ENCODE data around the gene UBE2I.

The UBE2I gene

GRCh38 chr16:1330931-1331711 is 21.7 kb downstream of the UBE2I start:
- DNase-seq, result no peak

DNA sequence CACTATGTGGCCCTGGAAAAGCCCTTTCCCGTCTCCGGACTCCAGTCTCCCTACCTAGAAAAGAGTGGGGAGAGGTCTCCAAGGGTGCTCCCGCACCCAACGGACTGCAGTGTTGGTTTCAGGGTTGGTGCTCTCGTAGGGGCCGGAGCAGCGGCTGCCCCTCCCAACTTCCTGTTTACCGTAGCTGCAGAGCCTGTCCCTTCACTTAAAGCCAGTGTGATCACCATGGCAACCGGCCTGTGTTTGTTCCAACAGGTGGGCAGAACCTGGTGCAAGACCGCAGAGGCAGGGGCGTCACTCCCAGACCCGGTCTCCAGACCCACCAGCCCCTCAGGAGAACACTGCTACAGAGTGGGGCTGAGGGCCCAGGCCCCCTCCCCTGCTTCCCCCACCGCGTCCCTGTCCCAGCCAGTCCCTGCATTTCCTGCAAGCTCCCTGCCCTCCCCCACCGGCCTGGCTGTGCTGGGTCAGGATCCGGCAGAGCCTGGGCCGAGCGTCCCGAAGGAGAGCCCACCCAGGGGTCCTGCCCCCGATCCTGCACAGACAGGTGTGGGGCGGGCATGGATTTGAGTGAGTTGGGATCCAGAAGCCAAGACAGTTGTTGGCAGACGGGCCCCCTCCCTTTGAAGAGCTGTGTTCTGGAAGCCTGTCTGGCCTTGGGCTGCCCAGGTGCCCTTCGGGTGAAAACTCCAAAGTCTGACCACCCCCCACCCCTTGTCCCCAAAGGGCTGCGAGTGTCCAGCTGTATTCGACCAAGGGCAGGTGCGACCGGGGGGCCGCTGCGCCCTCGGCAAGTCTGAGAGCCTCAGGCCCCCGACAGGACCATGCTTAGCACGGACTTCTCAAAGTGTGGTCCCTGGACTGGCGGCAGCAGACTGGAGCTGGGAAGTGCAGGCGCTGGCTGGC is 22.5 kb downstream of the UBE2I start:
- DNase-seq, result no peak

DNA sequence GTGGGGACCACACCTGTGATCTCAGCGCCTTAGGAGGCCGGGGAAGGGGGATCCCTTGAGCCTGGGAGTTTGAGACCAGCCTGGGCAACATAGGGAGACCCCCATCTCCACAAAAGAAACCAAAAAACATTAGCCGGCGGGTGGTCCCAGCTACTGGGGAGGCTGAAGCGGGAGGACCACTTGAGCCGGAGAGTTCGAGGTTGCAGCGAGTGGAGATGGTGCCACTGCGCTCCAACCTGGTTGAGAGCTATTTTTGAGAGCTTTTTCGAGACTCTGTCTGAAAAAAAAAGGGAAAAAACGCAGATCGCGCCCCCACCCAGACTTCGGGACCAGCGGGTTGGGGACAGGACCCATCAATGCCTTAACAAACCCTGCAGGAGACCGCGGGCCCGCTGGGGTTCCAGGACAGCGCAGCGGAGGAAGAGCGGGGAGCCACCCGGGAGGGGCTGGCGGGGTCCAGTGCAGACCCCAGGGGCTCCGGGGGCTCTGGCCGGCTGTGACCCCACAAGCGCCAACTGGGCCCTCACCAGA is 23.2 kb downstream of the UBE2I start:
- DNase-seq, result no peak

DNA sequence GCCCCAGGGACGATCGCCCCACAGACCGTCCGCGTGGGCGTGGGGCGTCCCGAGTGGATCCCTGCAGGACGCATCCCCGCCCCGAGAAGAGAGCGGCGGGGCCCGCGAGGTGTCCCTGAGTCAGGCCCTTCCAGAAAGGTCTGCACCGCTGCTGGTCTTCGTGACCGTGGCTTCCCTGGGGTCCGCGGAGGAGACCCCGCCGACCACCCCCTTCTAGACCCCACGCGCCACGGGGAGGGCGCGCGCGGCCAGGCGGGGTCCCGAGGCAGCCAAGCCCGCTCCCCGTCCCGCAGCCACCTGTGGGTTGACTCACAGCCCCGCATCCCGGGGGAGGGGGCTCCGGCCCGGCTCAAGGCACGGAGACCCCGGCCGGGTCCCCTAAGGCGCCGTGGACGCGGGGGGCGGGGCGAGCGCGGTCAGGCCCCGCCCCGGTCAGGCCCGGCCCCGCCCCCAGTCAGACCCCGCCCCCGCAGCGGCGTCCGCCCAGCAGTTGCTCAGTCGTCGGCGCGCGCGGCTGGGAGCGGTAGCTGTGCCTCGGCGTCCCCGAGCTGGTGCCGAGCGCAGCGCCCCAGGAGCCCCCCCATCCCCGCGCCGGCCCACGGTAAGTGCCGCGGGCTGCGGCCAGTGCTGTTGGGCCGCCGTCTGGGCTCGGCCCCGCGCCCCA is 23.8 kb downstream of the UBE2I start, which contains the start of gene BAIAP3:
Gene BAIAP3, plus strand, starts transcription at position 497 of the 664 bp plus-strand sequence. CDS start 4,905 bp downstream, outside the sequence.
- DNase-seq, result peak; percentile 78

GRCh38 chr16:1333854-1334700 is 24.6 kb downstream of the UBE2I start:
- no peak for DNase-seq

- DNase-seq, result no peak
These were observed 25.3 kb downstream of the UBE2I start for GRCh38 chr16:1334739-1335138.

DNA sequence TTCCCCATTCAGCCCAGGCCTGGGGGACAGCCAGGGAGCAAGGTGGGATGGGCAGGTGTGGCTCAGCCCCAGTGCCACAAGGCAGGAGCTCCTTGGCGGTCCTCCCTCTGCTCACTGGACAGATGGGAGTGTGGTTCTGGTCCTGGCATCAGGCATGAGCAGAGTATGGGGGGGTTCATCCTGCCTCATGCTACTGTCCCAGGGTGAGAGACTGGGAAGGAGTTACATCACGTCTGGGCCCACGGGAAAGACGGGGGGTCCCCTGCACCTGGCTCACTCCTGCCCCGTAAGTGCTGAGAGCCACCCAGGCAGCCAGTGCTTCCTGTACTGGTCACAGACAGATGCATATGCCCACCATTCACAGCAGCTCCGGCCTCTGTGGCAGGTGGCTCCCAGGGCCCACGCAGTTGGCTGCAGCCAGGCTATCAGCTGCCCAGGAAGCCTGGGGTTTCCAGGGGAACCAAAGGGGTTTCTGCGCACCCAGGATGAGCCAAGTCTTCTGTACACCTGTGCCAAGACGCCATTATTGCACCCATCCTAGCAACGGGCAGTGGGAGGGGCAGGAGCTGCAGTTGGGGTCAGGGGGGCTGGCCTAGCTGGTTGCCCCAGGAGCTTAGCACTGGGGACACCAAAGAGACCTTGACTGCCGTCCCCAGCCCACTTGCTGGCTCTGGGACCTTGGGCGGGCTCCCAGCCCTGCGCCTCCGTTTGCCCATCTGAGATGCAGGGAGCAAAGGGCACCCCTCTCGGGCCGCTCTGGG is 26.0 kb downstream of the UBE2I start:
- DNase-seq, result no peak

DNA sequence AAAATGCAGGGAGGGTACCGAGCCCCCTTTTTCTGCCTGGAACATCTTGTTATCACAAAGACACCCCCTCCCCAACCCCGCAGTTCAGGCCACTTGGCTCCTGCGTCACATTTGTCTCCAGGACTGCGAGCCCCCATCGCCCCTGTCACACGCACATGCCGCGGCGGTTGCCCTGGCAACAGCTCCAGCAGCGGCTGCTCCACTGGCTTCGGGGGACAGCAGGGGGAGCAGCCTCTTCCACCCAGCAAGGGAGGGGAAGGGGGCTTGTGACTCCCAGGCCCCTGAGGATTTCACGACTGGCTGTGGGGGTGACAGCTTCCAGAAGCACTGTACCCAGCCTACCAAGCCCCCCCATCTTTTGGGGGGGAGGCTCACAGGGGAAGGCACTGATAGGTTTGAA is 26.6 kb downstream of the UBE2I start:
- no peak for DNase-seq

- no peak for DNase-seq
These were observed 27.2 kb downstream of the UBE2I start for GRCh38 chr16:1336619-1337018.

DNA sequence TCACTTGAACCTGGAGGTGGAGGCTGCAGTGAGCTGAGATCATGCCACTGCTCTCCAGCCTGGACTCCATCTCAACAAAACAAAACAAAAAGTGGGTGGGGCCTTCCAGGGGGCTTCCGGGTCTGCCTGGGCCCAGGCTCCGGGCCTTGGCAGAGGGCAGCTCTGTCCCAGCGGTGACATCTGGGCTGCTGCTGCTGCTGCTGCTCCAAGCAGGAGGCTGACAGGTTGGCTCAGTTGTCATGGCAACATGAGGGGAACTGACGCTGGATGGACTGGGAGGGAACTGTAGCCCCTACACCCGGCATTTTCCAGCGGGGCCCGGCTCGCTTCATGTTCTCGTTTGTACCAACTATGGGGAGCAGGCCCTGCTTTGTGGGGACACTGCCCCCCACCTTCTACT is 28.1 kb downstream of the UBE2I start:
- no peak for DNase-seq

- DNase-seq, result no peak
These were observed 28.8 kb downstream of the UBE2I start for GRCh38 chr16:1338119-1338730.

GRCh38 chr16:1338855-1339675 is 29.6 kb downstream of the UBE2I start:
- DNase-seq, result no peak

DNA sequence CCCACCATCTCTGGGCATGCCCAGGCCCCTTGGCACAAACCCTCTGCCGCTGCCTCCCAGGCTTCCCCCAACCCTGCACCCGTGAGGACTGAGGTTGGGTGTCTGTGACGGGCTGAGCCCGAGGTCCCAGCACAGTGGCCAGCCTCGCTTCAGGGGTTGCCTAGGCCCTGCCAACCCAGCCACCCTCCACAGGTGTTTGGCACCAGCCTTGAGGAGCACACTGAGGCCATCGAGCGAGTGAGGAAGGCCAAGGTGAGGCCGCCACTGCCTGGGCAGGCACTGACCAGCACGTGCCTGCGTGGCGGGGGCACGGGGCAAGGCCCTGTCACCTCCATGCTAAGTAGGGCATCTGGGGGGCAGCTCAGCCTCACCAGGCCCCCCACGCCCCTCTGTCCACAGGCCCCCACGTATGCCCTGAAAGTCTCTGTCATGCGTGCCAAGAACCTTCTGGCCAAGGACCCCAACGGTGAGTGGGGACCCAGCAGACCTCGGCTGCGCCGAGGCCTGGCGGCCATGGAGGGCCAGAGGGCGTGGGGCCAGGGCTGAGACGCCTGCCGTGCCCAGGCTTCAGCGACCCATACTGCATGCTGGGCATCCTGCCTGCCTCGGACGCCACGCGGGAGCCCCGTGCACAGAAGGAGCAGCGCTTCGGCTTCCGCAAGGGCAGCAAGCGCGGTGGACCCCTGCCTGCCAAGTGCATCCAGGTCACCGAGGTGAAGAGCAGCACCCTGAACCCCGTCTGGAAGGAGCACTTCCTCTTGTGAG is 31.5 kb downstream of the UBE2I start:
- DNase-seq, result no peak

- DNase-seq, result no peak
These were observed 32.3 kb downstream of the UBE2I start for GRCh38 chr16:1341495-1342420.

GRCh38 chr16:1342526-1343427 is 33.3 kb downstream of the UBE2I start:
- peak; percentile 94 for DNase-seq

- DNase-seq, result no peak
These were observed 34.2 kb downstream of the UBE2I start for GRCh38 chr16:1343428-1344242.
